HPDE6-E6E7 (cell line): ENCODE data around the gene LAD1.

Experiments used
- DNase-seq: peaks from one replicate; pipeline ENCODE4 v3.0.0; 2011; ENCODE audit warnings: missing footprints; ENCODE audit errors: extremely low spot score

The LAD1 gene

GRCh38 chr1:201419256-201419655 lies 20.1 kb upstream of the LAD1 start:
- DNase-seq: no peak

GRCh38 chr1:201418461-201418860 lies 19.3 kb upstream of the LAD1 start:
- no peak for DNase-seq

- no peak for DNase-seq
Observed at GRCh38 chr1:201414051-201414738, 15.1 kb upstream of the LAD1 start.

GRCh38 chr1:201411292-201411691 lies 12.2 kb upstream of the LAD1 start:
- no peak for DNase-seq

- DNase-seq: no peak
Observed at GRCh38 chr1:201409440-201409839, 10.3 kb upstream of the LAD1 start.

GRCh38 chr1:201408834-201409200 lies 9.7 kb upstream of the LAD1 start:
- no peak for DNase-seq

- peak; percentile 78 for DNase-seq
Observed at GRCh38 chr1:201408176-201408833, 9.2 kb upstream of the LAD1 start.

GRCh38 chr1:201406831-201407406 lies 7.8 kb upstream of the LAD1 start:
- no peak for DNase-seq

GRCh38 chr1:201405484-201405831 lies 6.3 kb upstream of the LAD1 start:
- no peak for DNase-seq

GRCh38 chr1:201404722-201405483 lies 5.8 kb upstream of the LAD1 start:
- no peak for DNase-seq

- no peak for DNase-seq
Observed at GRCh38 chr1:201404055-201404454, 4.9 kb upstream of the LAD1 start.

- no peak for DNase-seq
Observed at GRCh38 chr1:201403359-201403758, 4.2 kb upstream of the LAD1 start.

- no peak for DNase-seq
Observed at GRCh38 chr1:201401700-201402099, 2.6 kb upstream of the LAD1 start.

GRCh38 chr1:201400852-201401230 lies 1.7 kb upstream of the LAD1 start:
- DNase-seq: no peak

- DNase-seq: no peak
Observed at GRCh38 chr1:201400212-201400851, 1.2 kb upstream of the LAD1 start.

- peak; percentile 58 for DNase-seq
Observed at GRCh38 chr1:201399352-201400126, 415 bp upstream of the LAD1 start.

- DNase-seq: no peak
Observed at GRCh38 chr1:201397675-201398074, 1.4 kb downstream of the LAD1 start.

GRCh38 chr1:201396861-201397464 lies 2.2 kb downstream of the LAD1 start:
- peak; percentile 89 for DNase-seq

GRCh38 chr1:201395936-201396335 lies 3.2 kb downstream of the LAD1 start:
- DNase-seq: no peak

GRCh38 chr1:201394591-201394990 lies 4.5 kb downstream of the LAD1 start:
- no peak for DNase-seq

GRCh38 chr1:201393076-201393475 lies 6.0 kb downstream of the LAD1 start:
- no peak for DNase-seq
